H1 (cell line): ENCODE results near the gene ARHGAP23. TPM values are rescaled to one million over a fixed set of nuclear protein-coding genes. Genes with fewer than 3 reads are reported as not detected.

ENCODE experiments used
- CTCF ChIA-PET: fragments of 300-600 bp; sonication (Branson Sonifier 250); formaldehyde crosslinking; loops from one replicate; lab custom pipeline; 2021; ENCODE audit not compliant: partially characterized antibody; lab: Charles Lee
- POLR2A ChIA-PET: fragments of 300-600 bp; sonication (Branson Sonifier 250); formaldehyde crosslinking; loops from one replicate; lab custom pipeline; 2021; ENCODE audit warnings: inconsistent platforms; ENCODE audit not compliant: partially characterized antibody; lab: Charles Lee
- DNase-seq, 2 experiments: peaks; one replicate each; pipeline versions ENCODE4 v3.0.0 to v3.0.0-alpha.2; 2010 to 2022; ENCODE audit warnings: low spot score in 2 of 2, low read depth in 1 of 2, mixed read lengths in 1 of 2
- FAIRE-seq: peaks from 2 replicates; lab custom pipeline; 2011; peaks lifted over from hg19 to GRCh38; lab: Jason Lieb, UNC
- H2AFZ ChIP-seq: 2 replicates; pipeline ENCODE4 v1.8.1; 2012; ENCODE audit warnings: low read length, inconsistent platforms
- H2AK5ac ChIP-seq: 2 replicates; pipeline ENCODE4 v1.6.1; 2013; ENCODE audit warnings: low read depth, low read length
- H2BK120ac ChIP-seq: replicated peaks from 2 replicates; pipeline ENCODE3; 2013; ENCODE audit warnings: low read depth, low read length, inconsistent platforms
- H2BK12ac ChIP-seq: 2 replicates; pipeline ENCODE4 v1.6.1; 2013; ENCODE audit warnings: low read depth, low read length
- H2BK15ac ChIP-seq: 2 replicates; pipeline ENCODE4 v1.6.1; 2013; ENCODE audit warnings: low read length
- H2BK20ac ChIP-seq: 2 replicates; pipeline ENCODE4 v1.6.1; 2013; ENCODE audit warnings: low read length
- H2BK5ac ChIP-seq: 2 replicates; pipeline ENCODE4 v1.6.1; 2013; ENCODE audit warnings: low read depth, low read length
- H3K14ac ChIP-seq: 2 replicates; pipeline ENCODE4 v1.6.1; 2013; ENCODE audit warnings: inconsistent platforms; ENCODE audit not compliant: insufficient read length
- H3K18ac ChIP-seq: 2 replicates; pipeline ENCODE4 v1.6.1; 2013; ENCODE audit warnings: low read length; ENCODE audit errors: extremely low read depth
- H3K23ac ChIP-seq: 2 replicates; pipeline ENCODE4 v1.6.1; 2013; ENCODE audit warnings: inconsistent platforms; ENCODE audit not compliant: insufficient read length
- H3K23me2 ChIP-seq: 2 replicates; pipeline ENCODE4 v1.6.1; 2013; ENCODE audit warnings: low read depth, low read length
- H3K27ac ChIP-seq: 2 replicates; pipeline ENCODE4 v1.6.1; 2011; ENCODE audit warnings: low read depth, low read length, inconsistent platforms
- H3K27me3 ChIP-seq, 4 experiments: replicated peaks in 1 of 4; 1 replicate in 1 of 4; 2 replicates in 3 of 4; pipeline versions ENCODE4 v1.6.1 to v1.8.1; 2011 to 2013; ENCODE audit warnings: low read length in 3 of 4, mild to moderate bottlenecking in 3 of 4, inconsistent platforms in 2 of 4, mixed read lengths in 2 of 4, moderate library complexity in 1 of 4; ENCODE audit not compliant: control insufficient read depth in 3 of 4, insufficient read depth in 3 of 4; ENCODE audit errors: extremely low read depth in 1 of 4
- H3K36me3 ChIP-seq, 4 experiments: 2 replicates each; pipeline versions ENCODE4 v1.6.1 to v1.8.1; 2011 to 2013; ENCODE audit warnings: mild to moderate bottlenecking in 4 of 4, low read length in 3 of 4, moderate library complexity in 2 of 4, control low read depth in 1 of 4, inconsistent platforms in 1 of 4; ENCODE audit not compliant: insufficient read depth in 4 of 4, control insufficient read depth in 2 of 4
- H3K4ac ChIP-seq: replicated peaks from 2 replicates; pipeline ENCODE3; 2013; ENCODE audit warnings: low read length, low read depth, mixed read lengths, inconsistent platforms; ENCODE audit not compliant: insufficient read length
- H3K4me1 ChIP-seq, 4 experiments: replicated peaks in 1 of 4; 1 replicate in 1 of 4; 2 replicates in 3 of 4; pipeline versions ENCODE4 v1.6.1 to v1.8.1; 2011 to 2013; ENCODE audit warnings: low read length in 3 of 4, inconsistent platforms in 2 of 4, mixed read lengths in 1 of 4; ENCODE audit not compliant: insufficient read depth in 4 of 4, control insufficient read depth in 3 of 4
- H3K4me2 ChIP-seq, 2 experiments: 2 replicates each; pipeline versions ENCODE4 v1.6.1 to v1.8.1; 2011 to 2013; ENCODE audit warnings: low read depth in 2 of 2, low read length in 2 of 2, control low read depth in 1 of 2, inconsistent platforms in 1 of 2, mild to moderate bottlenecking in 1 of 2; ENCODE audit not compliant: insufficient read depth in 1 of 2
- H3K4me3 ChIP-seq, 4 experiments: fragments of 200-600, 300-600 bp in 1 of 4; sonication (generic), shearing (Covaris generic), sonication (Bioruptor Twin) in 1 of 4; 2 replicates each; pipeline versions ENCODE4 v1.5.1 to v1.8.1; 2011 to 2016; ENCODE audit warnings: low read length in 4 of 4, low read depth in 3 of 4, control low read depth in 2 of 4, inconsistent platforms in 2 of 4, mild to moderate bottlenecking in 2 of 4, mixed read lengths in 1 of 4, moderate library complexity in 1 of 4; ENCODE audit not compliant: insufficient read depth in 2 of 4; ENCODE audit errors: extremely low read depth in 1 of 4
- H3K56ac ChIP-seq: replicated peaks from 2 replicates; pipeline ENCODE3; 2013; ENCODE audit warnings: low read depth, mild to moderate bottlenecking, mixed read lengths, low read length, inconsistent platforms; ENCODE audit not compliant: insufficient read length
- H3K79me1 ChIP-seq: 2 replicates; pipeline ENCODE4 v1.6.1; 2013; ENCODE audit warnings: low read depth, low read length, control low read depth
- H3K79me2 ChIP-seq, 2 experiments: 2 replicates each; pipeline versions ENCODE4 v1.6.1 to v1.8.1; 2012 to 2013; ENCODE audit warnings: low read length in 2 of 2, mild to moderate bottlenecking in 2 of 2, inconsistent platforms in 1 of 2; ENCODE audit not compliant: insufficient read depth in 2 of 2, control insufficient read depth in 1 of 2
- H3K9ac ChIP-seq, 4 experiments: replicated peaks in 1 of 4; 1 replicate in 1 of 4; 2 replicates in 3 of 4; pipeline versions ENCODE4 v1.6.1 to v1.8.1; 2011 to 2013; ENCODE audit warnings: low read depth in 3 of 4, low read length in 3 of 4, control low read depth in 2 of 4, mild to moderate bottlenecking in 2 of 4, moderate library complexity in 2 of 4, inconsistent platforms in 1 of 4; ENCODE audit errors: extremely low read depth in 1 of 4
- H3K9me3 ChIP-seq, 2 experiments: 2 replicates each; pipeline versions ENCODE4 v1.6.1 to v1.8.1; 2012 to 2013; ENCODE audit warnings: mild to moderate bottlenecking in 2 of 2, moderate library complexity in 2 of 2, control low read depth in 1 of 2, inconsistent platforms in 1 of 2, low read depth in 1 of 2, low read length in 1 of 2, mixed read lengths in 1 of 2; ENCODE audit not compliant: insufficient read depth in 2 of 2
- H4K20me1 ChIP-seq, 2 experiments: replicated peaks in 1 of 2; 2 replicates each; pipeline versions ENCODE3 to v1.8.1; 2011 to 2013; ENCODE audit warnings: inconsistent platforms in 2 of 2, low read length in 2 of 2, mild to moderate bottlenecking in 1 of 2; ENCODE audit not compliant: insufficient read depth in 2 of 2, control insufficient read depth in 1 of 2
- H4K5ac ChIP-seq: 2 replicates; pipeline ENCODE4 v1.6.1; 2013; ENCODE audit warnings: low read length, low read depth, mixed read lengths, inconsistent platforms; ENCODE audit not compliant: insufficient read length
- H4K8ac ChIP-seq: 2 replicates; pipeline ENCODE4 v1.8.0; 2013; ENCODE audit warnings: mild to moderate bottlenecking, moderate library complexity, low read length, inconsistent platforms; ENCODE audit not compliant: insufficient read depth; ENCODE audit errors: extremely low read depth
- H4K91ac ChIP-seq: replicated peaks from 2 replicates; pipeline ENCODE3; 2013; ENCODE audit warnings: low read length, mixed read lengths, inconsistent platforms; ENCODE audit not compliant: insufficient read length
- HDAC2 ChIP-seq, 2 experiments: fragments of 300-600 bp in 1 of 2; sonication (generic) in 1 of 2; IDR thresholded peaks; 2 replicates each; pipeline ENCODE4 v1.6.1; 2011 to 2012; ENCODE audit warnings: low read depth in 2 of 2, low read length in 2 of 2, mild to moderate bottlenecking in 2 of 2, moderate library complexity in 2 of 2, borderline replicate concordance in 1 of 2, inconsistent platforms in 1 of 2
- KDM1A ChIP-seq: fragments of 200-600, 300-600 bp; sonication (generic); IDR thresholded peaks from 2 replicates; pipeline ENCODE4 v1.7.1; 2016; ENCODE audit warnings: mild to moderate bottlenecking, low read length, borderline replicate concordance
- KDM4A ChIP-seq: IDR thresholded peaks from one replicate; pipeline ENCODE4 v1.7.1; 2012; ENCODE audit warnings: low read depth, mild to moderate bottlenecking, moderate library complexity, low read length, inconsistent platforms; ENCODE audit not compliant: severe bottlenecking
- NANOG ChIP-seq: IDR thresholded peaks from 2 replicates; pipeline ENCODE4 v1.6.1; 2011; ENCODE audit warnings: low read length, low read depth, mild to moderate bottlenecking, inconsistent platforms; ENCODE audit not compliant: insufficient read depth, poor library complexity, severe bottlenecking
- NRF1 ChIP-seq: IDR thresholded peaks from 2 replicates; pipeline ENCODE4 v1.6.1; 2011; ENCODE audit warnings: mild to moderate bottlenecking, low read depth, low read length, improper control_type of control experiment
- POLR2AphosphoS5 ChIP-seq: IDR thresholded peaks from 2 replicates; pipeline ENCODE4 v1.6.1; 2011; ENCODE audit warnings: low read depth, low read length
- SP2 ChIP-seq: IDR thresholded peaks from 2 replicates; pipeline ENCODE4 v1.6.1; 2012; ENCODE audit warnings: mild to moderate bottlenecking, low read length, inconsistent platforms
- TEAD4 ChIP-seq: IDR thresholded peaks from 2 replicates; pipeline ENCODE4 v1.6.1; 2012; ENCODE audit warnings: low read depth, low read length, inconsistent platforms, mixed read lengths
- WGBS, 2 experiments: shearing (Covaris generic) in 1 of 2; methylation state at CpG; one replicate each; pipeline versions ENCODE4 v1.1.6 to v1.1.7; 2013 to 2015; ENCODE audit warnings: low lambda C conversion rate in 2 of 2, mixed read lengths in 2 of 2, inconsistent platforms in 1 of 2, low coverage in 1 of 2, missing lambda C conversion rate in 1 of 2; ENCODE audit not compliant: insufficient replicate concordance in 2 of 2, insufficient coverage in 1 of 2, insufficient read length in 1 of 2; ENCODE audit errors: extremely low coverage in 1 of 2, missing lambda C conversion rate in 1 of 2; 5-methylcytosine and 5-hydroxymethylcytosine counted together
- polyA plus RNA-seq, 7 experiments: library from polyadenylated mRNA; depleted of rRNA in 3 of 7; stranded (reverse) in 5 of 7; unstranded in 2 of 7; fragments of >200 nt in 5 of 7; fragments of 200-250 nt in 2 of 7; gene quantifications; 1 replicate in 5 of 7; 2 replicates in 1 of 7; 4 replicates in 1 of 7; pipeline versions ENCODE4 v1.2.1 to v1.2.3, GENCODE V29; 2011 to 2013; ENCODE audit warnings: missing spikeins in 2 of 7, mixed read lengths in 2 of 7
- total RNA-seq: library from RNA; stranded (reverse); fragmentation: NEBNext Ultra II Directional; extraction: Animal tissue kit (Norgen Biotek cat#: 25700); gene quantifications from 2 replicates; pipeline ENCODE4 v1.2.1, GENCODE V29; 2021

ARHGAP23 gene
- total and polyA plus RNA-seq, 2 of the 8 experiments (the other 6 are each of a cell fraction or from before 2014, with no cell fraction given): 16.3 to 107 TPM

GRCh38 chr17:38510421-38511149 lies 82.3 kb downstream of the ARHGAP23 start:
- no peak overlapping the region for H2BK20ac ChIP-seq
- FAIRE-seq: no peak
- peaks cover 0 to 3% of the 10 kb centered on the region in 2 experiments for H4K20me1 ChIP-seq
- H3K27me3 ChIP-seq: peaks cover 0 to 24% (median 11%) of the 10 kb centered on the region in 4 experiments; a peak in 4 of 7 replicates
- no peak overlapping the region for H2BK5ac ChIP-seq
- H4K5ac ChIP-seq: no peak overlapping the region
- DNase-seq: peak in 1 of 2 experiments; percentile 82
- no peak overlapping the region for H4K91ac ChIP-seq
- no peak overlapping the region for H3K4ac ChIP-seq
- 2% methylated on average over 40 of the region's 86 CpGs; no CpG with 5 or more reads in 1 of the 2 experiments for WGBS, 2 experiments
- peak overlapping the region; percentile 29; the same call in 1 of the 2 replicates for H2BK15ac ChIP-seq
- no peak overlapping the region for H3K23ac ChIP-seq
- 0 out of 2 replicates have a peak overlapping the region, but pooled peaks have one; percentile 27 for H2BK12ac ChIP-seq
- H3K36me3 ChIP-seq: peaks cover 0 to 5% (median 0%) of the 10 kb centered on the region in 4 experiments; a peak in 1 of 8 replicates
- H3K4me2 ChIP-seq: peak overlapping the region; percentile 83 to 95
- H4K8ac ChIP-seq: peak overlapping the region; percentile 26; the same call in 1 of the 2 replicates
- H2BK120ac ChIP-seq: no peak overlapping the region
- no peak overlapping the region for H3K14ac ChIP-seq
- H3K4me1 ChIP-seq: peaks cover 4 to 28% (median 21%) of the 10 kb centered on the region in 4 experiments
- peaks cover 19% of the 10 kb centered on the region for H3K23me2 ChIP-seq
- H2AK5ac ChIP-seq: no peak overlapping the region
- no peak overlapping the region for H3K27ac ChIP-seq
- peak overlapping the region; percentile 22 to 59 (median 38) for H3K4me3 ChIP-seq
- no peak overlapping the region for H3K56ac ChIP-seq
- H2AFZ ChIP-seq: no peak overlapping the region
- H3K9ac ChIP-seq: peak overlapping the region in 3 of 4 experiments; percentile 25 to 56 (median 33); a peak in 3 of 7 replicates
- H3K18ac ChIP-seq: peak overlapping the region; percentile 71; the same call in 1 of the 2 replicates
- H3K79me2 ChIP-seq: no peaks in the 10 kb centered on the region
- no peaks in the 10 kb centered on the region for H3K79me1 ChIP-seq
- ChIA-PET POLR2A (interaction anchor here (0.7 to 2.6 kb wide), 22 partner anchors 10 to 183 kb away, joined by 3 to 6 read pairs (median 3); partner anchors contain the start of gene SOCS7), CTCF (interaction anchor here (0.8 to 14.4 kb wide), 16 partner anchors 13 to 166 kb away, joined by 3 to 190 read pairs (median 6); partner anchors contain the start of gene EPOP)
- H3K9me3 ChIP-seq: no peaks in the 10 kb centered on the region
- no peak for TF ChIP-seq NRF1
- peak; percentile 17 for TF ChIP-seq NANOG
- TF ChIP-seq SP2: no peak
- peak; percentile 4; the same call in 1 of the 2 replicates for TF ChIP-seq POLR2AphosphoS5
- peak; percentile 34 for TF ChIP-seq KDM4A
- no peak for TF ChIP-seq KDM1A
- TF ChIP-seq HDAC2 (IDR thresholded peaks at IDR 0.05; ENCODE audit: borderline replicate concordance in 1 of 2, low read depth in 2 of 2, low read length in 2 of 2): 0 out of 4 replicates have a peak, but pooled peaks of 1 of the 2 experiments have one; percentile 44
- no peak for TF ChIP-seq TEAD4
